Bladder microvascular endothelial cell (primary cell): ENCODE results near the gene LYSMD1. TPM values are rescaled to one million over a fixed set of nuclear protein-coding genes. Genes with fewer than 3 reads are reported as not detected.

Experiments used
- total RNA-seq: library from RNA; depleted of rRNA; stranded (reverse); fragments of >200 nt; gene quantifications from 2 replicates; pipeline ENCODE4 v1.2.3, GENCODE V29; 2014

LYSMD1 gene
- total RNA-seq: 2.8 and 5.3 TPM in 2 replicates

DNA sequence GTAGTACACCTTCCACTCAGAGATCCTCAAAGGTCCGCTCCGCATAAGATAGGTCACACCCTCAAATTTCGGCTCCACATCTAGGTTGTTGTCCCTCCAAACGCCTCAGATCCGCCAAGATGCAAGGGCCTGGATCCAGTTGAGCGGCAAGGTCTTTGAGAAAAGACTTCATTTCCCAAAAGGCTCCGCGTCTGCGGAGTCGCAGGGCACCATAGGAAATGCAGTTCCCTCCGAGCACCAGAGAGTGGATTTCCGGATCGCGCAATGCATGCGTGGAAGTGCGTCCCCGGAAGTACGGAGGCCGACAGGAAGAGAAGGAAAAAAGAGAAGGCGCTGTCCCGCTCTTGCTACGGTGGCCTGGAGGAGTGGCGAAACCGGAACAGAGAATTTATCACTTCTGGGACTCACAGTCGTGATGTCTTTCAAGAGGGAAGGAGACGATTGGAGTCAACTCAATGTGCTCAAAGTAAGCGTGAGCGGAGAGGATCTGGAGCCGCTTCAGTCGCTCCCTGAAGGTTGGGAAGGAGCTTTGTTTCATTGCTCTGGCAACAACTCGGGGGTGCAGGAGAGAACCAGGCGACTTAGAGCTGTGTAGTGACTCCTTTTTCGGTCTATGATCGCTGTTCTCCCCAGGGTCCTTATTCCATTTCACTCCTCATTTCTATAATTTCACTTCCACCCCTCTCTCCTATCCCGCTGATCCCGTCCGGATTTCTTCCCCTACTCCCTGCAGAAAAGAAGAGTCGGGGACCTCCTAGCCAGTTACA, at the start of gene LYSMD1, which contains the start of gene SCNM1:
LYSMD1 (minus strand) TSS at position 165 of the 767 bp plus-strand sequence. CDS start 644 bp downstream, outside the sequence.
SCNM1 (plus strand) TSS at position 407 of the 767 bp plus-strand sequence; CDS start at position 416, 9 bp downstream.

DNA sequence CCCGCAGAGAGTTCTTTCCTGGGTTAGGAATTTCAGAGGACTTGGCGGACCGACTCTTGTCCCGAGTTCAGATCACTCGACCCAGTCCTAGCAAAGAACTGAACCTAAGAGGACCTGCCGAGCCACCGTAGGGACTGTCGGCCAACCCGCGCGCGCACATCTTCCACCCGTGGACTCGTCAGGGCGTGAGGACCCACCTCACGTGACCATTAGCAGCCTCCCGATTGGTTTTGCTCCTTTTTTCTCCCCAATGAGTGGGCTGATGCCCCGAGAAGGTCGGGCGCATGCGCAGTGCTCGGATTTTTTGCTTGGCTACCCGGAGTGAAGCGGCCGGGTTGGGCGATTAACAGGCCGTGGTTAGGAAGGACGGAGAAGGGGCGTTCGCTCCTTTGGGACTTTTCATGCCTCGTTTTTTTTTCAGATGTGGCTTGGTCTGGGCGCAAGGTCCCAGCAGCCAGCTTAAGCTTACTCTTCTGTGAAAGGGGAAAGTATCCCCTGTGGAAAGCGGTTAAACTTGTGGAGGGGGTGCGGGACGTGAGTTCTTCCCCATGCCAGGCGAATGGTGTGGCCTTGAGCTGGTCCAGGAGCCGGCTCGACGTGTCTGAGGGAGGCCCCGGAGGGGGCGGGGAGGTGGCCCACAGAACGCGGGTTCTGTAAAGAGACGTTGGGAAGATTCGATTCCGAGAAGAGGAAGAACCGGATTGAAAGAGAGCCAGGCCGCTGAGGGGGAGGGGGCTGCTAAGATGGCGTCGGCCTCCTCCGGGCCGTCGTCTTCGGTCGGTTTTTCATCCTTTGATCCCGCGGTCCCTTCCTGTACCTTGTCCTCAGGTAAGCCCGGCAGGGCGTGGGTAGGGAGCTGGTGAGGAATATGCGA, 32.8 kb upstream of the LYSMD1 start, which contains the start of gene PIP5K1A:
PIP5K1A (plus strand) TSS at position 299 of the 874 bp plus-strand sequence; CDS start at position 744, 445 bp downstream.

GRCh38 chr1:151189637-151190445, 24.1 kb upstream of the LYSMD1 start, which contains the start of gene VPS72:
TSS of gene VPS72 (minus strand) at chr1:151190197. CDS start at chr1:151190121, 76 bp downstream.

DNA sequence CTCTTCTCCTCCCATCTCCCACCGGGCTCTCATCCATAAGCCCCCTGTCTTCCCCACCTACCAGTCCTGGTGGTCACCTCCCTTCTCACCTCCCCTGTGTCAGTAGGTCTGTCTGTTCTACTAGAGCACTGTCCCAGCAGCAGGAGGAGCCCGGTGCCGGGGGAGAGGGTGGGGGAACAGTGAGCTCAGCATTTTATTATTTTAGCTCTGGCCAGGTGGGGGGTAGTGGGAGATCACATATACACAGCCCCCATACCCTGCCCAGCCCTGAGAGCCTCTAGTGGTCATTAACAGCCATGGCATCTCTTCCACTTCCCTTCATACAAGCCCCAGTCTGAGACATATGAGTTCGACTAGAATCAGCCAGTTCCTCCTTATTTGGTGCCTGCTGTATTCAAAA, 10.2 kb upstream of the LYSMD1 start, which contains the start of gene TMOD4:
TMOD4 (minus strand) TSS at position 119 of the 400 bp plus-strand sequence. CDS start 1,106 bp downstream, outside the sequence.

DNA sequence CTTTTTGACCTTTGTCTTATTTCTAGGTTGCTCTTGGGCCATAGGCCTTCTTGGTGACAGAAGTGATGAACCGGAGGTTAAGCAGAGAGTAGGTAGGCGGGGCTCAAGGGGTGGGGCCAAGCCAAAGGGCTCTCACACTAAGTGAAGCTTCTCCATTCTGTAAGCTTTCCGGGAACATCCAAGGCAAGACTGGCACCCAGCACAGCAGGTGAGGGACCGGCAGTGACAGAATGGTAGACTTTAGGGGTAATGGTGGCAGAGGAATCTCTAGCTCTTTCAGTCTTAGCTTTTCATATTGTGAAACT, 9.2 kb downstream of the LYSMD1 start, which contains the start of gene TNFAIP8L2:
TNFAIP8L2 (plus strand) TSS at position 135 of the 305 bp plus-strand sequence. CDS start 2,049 bp downstream, outside the sequence.

GRCh38 chr1:151146412-151147131, 19.1 kb downstream of the LYSMD1 start, which contains the start of gene SEMA6C:
TSS of gene SEMA6C (minus strand) at chr1:151146631. CDS start at chr1:151142621, 4,010 bp downstream.

Other genes with a start within 250 kb of the LYSMD1 start
- gene SETDB1, start 239.5 kb downstream of the LYSMD1 start, total RNA-seq: 24.6 and 44.6 TPM in 2 replicates
- 59.3 and 89.7 TPM in 2 replicates for gene CERS2, start 191.1 kb downstream of the LYSMD1 start, total RNA-seq
- not detected in 2 replicates for gene ANXA9, start 183.6 kb downstream of the LYSMD1 start, total RNA-seq
- gene MINDY1, start 159.0 kb downstream of the LYSMD1 start, total RNA-seq: 7.9 and 12.6 TPM in 2 replicates
- 5.0 and 5.7 TPM in 2 replicates for gene PRUNE1, start 157.5 kb downstream of the LYSMD1 start, total RNA-seq
- under 0.01 and 0.57 TPM in 2 replicates for gene BNIPL, start 129.3 kb downstream of the LYSMD1 start, total RNA-seq
- 0.63 and 1.5 TPM in 2 replicates for gene C1orf56, start 118.2 kb downstream of the LYSMD1 start, total RNA-seq
- gene CDC42SE1, start 106.3 kb downstream of the LYSMD1 start, total RNA-seq: 49.4 and 59.4 TPM in 2 replicates
- 1.1 and 2.0 TPM in 2 replicates for gene MLLT11, start 105.5 kb downstream of the LYSMD1 start, total RNA-seq
- 3.2 and 10.3 TPM in 2 replicates for gene GABPB2, start 95.1 kb downstream of the LYSMD1 start, total RNA-seq
- 9.1 and 15.6 TPM in 2 replicates for gene SEMA6C, start 19.3 kb downstream of the LYSMD1 start, total RNA-seq
- 0.16 TPM in 1 of 2 replicates, not detected in the other for gene TNFAIP8L2, start 9.3 kb downstream of the LYSMD1 start, total RNA-seq
- 23.8 and 24.4 TPM in 2 replicates for gene SCNM1, start 242 bp upstream of the LYSMD1 start, total RNA-seq
- 0.49 TPM in 1 of 2 replicates, not detected in the other for gene TMOD4, start 10.1 kb upstream of the LYSMD1 start, total RNA-seq
- gene VPS72, start 24.3 kb upstream of the LYSMD1 start, total RNA-seq: 51.0 and 52.4 TPM in 2 replicates
- gene PIP5K1A, start 32.6 kb upstream of the LYSMD1 start, total RNA-seq: 26.7 and 61.7 TPM in 2 replicates
- gene PSMD4, start 88.8 kb upstream of the LYSMD1 start, total RNA-seq: 220 and 235 TPM in 2 replicates
- gene ZNF687, start 116.4 kb upstream of the LYSMD1 start, total RNA-seq: 5.3 and 10.6 TPM in 2 replicates
- 20.2 and 54.2 TPM in 2 replicates for gene PI4KB, start 161.5 kb upstream of the LYSMD1 start, total RNA-seq
- 43.5 and 66.4 TPM in 2 replicates for gene RFX5, start 181.3 kb upstream of the LYSMD1 start, total RNA-seq
- gene SELENBP1, start 206.8 kb upstream of the LYSMD1 start, total RNA-seq: 2.4 and 3.7 TPM in 2 replicates
- gene PSMB4, start 233.7 kb upstream of the LYSMD1 start, total RNA-seq: 329 and 414 TPM in 2 replicates